GM19240 (cell line): ENCODE measurements around the gene PCGF1.

ENCODE experiments used
- DNase-seq: peaks from one replicate; pipeline ENCODE4 v3.0.0; 2011; ENCODE audit warnings: low spot score; ENCODE audit not compliant: insufficient read length

PCGF1 gene

DNA sequence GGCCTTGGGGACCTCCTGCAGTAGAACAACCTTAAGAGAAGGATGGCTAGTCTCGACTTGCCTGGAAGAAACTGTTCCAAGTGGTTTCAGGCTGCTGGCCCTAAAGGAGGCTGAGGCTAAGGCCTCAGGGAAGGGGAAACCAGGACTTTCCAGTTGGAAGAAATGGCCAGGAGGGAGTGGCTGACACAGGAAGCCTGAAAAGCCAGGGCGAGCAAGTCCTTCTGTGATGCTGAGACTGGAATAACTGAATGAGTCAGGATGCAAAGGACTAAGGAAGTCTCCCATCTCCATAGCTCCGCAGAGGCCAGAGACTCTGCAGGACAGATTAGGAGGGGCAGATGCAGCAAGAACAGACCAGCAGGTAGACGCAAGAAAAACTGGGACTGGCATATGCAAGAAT, 29.6 kb upstream of the PCGF1 start:
- DNase-seq = no peak

DNA sequence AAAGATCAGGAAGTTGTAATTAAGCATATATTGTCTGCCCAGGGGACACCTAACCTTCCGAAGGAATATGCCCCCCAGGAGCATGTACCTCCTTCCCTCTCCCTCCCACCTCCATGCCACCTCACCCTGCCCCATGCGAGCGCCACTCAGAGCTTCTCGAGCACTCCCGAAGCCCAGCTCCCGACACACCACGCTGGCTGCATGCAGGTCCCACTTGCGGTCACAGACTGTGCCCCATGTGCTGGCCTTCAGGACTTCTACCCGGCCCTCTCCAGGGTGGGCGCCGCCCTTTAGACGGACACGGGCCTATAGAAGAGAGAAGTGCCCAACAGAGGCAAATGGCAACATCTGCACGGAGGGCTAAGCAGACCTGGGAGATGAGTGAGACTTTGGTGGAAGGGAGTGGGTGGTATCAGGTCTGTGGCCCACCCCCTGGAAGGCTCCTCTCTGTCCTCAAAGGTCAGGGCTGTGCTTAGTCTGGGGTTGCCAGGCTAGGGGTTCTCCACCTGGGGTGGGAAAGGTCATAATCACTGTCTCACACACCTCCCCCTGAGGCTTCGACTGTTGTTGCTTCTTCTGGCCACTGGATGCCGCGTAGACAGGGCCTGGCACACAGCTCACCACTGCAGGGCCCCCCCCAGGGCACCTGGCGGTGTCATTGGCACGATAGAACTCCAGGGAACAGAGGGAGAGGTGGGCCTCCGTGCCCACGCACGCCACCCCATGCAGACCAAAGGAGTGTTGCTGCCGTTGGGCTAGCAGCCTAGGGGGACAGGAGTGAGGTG, 28.9 kb upstream of the PCGF1 start:
- no peak for DNase-seq

DNA sequence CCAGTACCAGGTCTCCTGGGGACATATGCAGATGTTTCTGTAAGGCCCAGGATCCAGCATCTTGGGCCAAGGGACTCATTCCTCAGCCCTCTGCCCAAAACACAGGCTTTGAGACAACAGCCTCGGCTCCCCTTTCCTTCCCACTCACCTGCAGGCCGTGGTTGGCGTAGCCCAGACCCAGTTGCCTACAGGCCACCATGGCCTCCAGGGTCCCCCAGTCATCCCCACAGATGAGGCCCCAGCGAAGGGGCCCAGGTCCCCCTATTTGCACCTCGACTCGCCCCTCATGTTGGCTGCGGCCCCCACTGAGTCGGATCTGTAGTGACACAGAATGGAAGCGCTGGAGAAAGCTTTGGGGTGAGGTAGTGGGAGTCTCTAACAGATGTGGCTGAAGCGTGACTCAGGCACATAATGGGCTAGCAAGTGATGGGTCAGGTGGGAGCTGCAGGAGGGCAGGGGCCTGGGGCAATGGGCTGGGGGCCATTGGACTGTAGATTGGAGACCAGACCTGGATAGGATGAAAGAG, 28.0 kb upstream of the PCGF1 start:
- DNase-seq = no peak

DNA sequence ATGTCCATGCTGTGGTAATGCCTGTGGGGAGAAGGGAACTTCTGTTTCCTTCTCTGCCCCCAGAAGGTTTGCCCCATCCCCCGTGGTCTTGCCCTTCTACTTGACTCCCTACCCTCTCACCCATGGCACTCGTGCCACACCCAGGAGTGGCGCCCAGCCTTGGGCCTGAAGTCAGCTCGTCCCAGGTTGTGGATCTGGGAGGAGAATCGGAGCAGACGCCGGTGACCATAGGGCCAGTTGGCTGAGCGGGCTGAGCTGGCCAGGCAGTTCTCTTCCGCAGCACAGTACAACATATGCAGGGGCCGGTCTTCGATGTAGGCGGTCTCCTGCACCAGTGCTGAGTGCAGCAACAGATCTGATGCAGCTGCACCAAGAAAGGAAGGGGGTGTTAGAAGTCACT, 26.9 kb upstream of the PCGF1 start:
- no peak for DNase-seq

DNA sequence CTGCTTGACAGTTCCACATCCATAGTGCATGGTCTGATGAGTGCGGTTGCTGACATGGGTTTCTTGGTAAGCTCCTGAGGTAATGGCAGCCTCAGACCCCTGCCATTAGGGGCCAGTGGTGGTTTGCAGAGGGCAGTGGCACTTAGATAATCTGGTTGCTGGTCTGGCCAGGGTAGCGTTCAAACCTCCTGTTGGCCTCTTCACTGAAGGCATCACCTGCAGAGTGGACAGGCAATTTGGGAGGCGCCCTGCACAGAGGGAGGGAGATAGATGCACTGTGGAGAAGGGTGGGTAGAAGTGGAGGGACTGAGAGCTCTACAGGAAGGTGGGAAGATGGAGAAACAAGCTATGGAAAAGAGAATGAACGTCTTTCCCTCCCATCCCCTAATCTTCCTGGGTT, 26.0 kb upstream of the PCGF1 start:
- DNase-seq = no peak

DNA sequence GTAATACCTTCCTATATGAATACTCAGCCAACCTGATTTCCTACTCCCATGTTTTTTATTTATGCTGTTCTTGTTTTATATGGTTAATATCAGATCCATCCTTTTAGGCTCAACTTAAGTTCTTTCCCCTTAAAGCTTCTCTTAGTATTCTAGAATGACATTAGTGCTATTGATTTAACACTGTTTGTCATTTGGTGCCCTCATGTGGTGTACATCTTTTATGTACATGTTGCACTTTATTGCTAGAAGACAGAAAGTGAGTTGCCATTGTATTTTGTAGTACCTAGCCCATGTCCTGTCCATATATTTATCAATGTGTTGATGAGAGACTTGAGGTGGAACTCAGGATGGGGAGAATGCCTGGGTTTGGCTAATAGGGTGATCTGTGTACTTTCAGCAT, 24.7 kb upstream of the PCGF1 start:
- DNase-seq = no peak

DNA sequence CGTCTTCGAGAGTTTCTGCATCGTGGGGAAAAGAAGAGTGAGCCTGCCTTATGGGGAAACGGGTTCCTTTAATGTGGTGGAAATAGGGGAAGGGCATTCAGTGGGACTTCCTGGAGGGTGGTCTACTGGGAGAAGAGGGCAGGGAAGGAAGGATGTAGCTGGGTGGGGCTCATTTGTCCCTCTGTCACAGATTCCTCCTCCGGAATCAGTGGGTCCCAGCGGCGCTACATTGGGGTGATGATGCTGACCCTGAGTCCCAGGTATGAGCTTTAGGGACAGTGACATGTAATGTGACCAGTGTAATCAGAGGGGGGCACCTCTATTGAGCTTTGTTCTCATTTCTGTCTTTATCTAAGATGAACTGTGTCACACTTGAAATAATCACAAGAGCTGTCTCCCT, 24.2 kb upstream of the PCGF1 start:
- DNase-seq = no peak

DNA sequence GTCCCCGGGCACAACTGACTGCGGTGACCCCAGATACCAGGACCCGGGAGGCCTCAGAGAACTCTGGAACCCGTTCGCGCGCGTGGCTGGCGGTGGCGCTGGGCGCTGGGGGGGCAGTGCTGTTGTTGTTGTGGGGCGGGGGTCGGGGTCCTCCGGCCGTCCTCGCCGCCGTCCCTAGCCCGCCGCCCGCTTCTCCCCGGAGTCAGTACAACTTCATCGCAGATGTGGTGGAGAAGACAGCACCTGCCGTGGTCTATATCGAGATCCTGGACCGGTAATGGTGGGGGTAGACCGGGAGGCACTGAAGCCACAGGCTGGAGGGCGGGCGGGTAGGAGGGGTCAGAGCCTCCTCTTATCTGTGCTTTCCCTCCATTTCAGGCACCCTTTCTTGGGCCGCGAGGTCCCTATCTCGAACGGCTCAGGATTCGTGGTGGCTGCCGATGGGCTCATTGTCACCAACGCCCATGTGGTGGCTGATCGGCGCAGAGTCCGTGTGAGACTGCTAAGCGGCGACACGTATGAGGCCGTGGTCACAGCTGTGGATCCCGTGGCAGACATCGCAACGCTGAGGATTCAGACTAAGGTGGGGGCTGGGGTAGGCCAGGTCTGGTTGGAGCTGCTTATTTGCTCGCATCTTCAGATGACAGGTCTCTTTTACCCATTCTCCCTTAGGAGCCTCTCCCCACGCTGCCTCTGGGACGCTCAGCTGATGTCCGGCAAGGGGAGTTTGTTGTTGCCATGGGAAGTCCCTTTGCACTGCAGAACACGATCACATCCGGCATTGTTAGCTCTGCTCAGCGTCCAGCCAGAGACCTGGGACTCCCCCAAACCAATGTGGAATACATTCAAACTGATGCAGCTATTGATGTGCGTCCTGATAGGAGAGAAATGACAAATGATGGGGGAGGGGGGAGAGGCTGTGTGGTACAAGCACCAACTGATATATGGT, 23.0 kb upstream of the PCGF1 start:
- peak; percentile 79 for DNase-seq

DNA sequence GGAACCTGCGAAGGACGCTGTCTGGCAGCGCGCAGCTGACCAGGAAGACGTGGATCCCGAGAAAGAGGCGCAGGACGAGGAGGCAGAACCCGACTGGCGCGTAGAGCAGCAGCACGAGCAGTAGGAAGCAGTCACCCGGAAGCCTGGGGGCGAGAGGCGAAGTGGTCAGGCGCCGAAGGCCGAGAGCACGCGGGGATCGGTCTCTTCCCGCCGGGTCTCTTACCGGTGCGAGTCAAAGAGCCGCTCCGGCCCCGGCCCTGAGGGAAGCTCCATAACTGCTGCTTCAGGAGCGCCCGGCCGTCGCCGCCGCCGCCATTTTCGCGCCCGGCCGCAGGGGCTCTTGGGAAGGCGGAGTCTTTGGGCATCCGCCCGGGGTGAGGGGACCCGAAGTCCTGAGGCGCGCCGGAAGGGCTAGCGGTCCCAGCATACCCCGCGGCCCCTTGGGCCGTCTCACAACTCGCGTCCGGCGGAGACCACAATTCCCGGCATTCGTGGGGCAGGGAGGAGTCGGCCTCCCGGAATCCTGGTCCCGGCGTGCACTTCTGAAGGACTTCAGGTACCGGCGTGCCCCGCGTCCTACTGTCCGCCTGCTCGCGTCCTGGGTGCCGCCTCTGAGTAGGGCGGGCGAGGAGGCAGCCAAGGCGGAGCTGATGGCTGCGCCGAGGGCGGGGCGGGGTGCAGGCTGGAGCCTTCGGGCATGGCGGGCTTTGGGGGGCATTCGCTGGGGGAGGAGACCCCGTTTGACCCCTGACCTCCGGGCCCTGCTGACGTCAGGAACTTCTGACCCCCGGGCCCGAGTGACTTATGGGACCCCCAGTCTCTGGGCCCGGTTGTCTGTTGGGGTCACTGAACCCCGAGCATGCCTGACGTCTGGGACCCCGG, 22.1 kb upstream of the PCGF1 start, which contains the start of the genes AUP1 and HTRA2:
TSS of gene AUP1 (minus strand) at position 350 of the 882 bp plus-strand sequence. CDS start at position 273, 77 bp downstream.
TSS of gene HTRA2 (plus strand) at position 577 of the 882 bp plus-strand sequence. CDS start at position 651, 74 bp downstream.
- DNase-seq = peak; percentile 96

DNA sequence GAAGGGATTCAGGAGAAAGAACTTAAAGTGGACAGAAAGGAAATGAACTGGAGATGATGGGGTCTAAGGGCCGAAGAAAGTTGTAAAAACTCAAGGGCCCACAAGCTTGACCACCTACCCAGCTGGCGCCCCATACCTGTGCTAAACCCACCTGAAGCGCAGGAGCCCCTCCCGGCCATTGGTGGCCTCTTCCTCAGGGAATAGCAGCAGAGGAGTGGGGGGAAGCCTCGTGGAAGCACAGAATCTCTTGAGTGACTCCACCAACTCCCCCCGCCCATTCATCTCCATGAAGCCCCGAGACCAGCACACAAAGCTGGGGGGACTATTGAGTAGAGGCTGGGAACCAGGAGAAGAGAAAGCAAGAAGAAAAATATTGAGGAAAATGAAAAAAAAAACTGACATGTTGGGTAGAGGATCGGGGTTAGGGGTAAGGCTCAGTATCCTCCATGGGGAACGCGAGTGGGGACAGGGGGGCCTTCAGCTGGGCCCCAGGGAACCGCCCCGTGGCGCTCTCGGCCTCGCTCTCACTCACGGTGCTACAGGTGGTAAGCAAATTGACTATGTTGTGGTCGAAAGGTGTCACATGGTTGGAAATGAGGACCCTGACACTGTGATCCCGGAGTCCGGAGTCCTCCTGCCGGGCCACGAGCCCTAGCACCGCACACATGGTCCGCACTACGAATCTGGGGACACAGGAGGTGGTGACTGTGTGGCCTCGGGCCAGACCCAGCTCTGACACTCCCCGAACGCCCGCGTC, 21.3 kb upstream of the PCGF1 start:
- DNase-seq = no peak

DNA sequence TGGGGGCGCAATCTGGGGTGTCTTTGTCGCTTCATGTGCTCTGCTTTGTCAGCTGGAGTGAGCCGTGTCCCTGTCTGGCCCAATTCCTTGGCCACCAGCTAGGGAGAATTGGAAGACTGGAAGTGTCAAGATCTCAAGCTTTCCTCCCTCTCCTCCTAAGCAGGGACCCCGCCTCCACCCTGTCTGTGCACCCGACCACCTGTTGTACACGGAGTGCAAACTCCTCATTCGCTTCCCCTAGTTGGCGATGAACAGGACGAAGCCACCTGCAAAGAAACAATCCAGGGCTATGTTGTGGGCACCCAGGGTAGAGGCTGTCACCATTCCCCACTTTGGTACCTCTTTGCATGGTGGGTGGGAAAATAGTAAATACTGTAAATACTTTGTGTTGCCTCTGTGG, 20.2 kb upstream of the PCGF1 start:
- DNase-seq = no peak

DNA sequence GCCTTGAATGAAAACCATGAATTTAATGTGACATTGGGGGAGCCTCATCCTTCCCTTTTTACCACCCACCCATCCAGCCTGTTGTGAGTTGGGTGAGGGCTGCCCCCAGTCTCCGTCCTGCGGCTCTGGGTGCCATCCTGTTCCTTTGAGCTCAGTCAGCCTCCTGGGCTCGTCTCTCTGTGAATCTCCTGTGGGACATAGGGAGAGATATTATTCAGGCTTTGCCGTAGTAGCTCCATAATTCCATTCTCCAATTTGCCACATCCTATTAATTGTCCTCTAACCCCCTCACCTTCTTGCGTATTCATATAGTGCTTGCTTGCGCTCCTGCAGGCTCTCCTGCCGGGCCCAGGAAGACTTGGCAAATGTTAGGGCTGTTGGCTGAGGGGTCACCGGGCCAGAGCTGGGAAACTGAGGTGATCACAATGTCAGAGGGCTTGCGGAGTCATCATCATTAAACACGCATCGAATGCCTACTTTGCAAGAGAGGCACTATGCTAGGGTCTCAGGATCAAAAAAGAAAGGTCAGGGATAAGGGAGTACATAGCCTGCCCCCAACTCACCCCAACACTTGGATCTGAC, 19.2 kb upstream of the PCGF1 start:
- no peak for DNase-seq

DNA sequence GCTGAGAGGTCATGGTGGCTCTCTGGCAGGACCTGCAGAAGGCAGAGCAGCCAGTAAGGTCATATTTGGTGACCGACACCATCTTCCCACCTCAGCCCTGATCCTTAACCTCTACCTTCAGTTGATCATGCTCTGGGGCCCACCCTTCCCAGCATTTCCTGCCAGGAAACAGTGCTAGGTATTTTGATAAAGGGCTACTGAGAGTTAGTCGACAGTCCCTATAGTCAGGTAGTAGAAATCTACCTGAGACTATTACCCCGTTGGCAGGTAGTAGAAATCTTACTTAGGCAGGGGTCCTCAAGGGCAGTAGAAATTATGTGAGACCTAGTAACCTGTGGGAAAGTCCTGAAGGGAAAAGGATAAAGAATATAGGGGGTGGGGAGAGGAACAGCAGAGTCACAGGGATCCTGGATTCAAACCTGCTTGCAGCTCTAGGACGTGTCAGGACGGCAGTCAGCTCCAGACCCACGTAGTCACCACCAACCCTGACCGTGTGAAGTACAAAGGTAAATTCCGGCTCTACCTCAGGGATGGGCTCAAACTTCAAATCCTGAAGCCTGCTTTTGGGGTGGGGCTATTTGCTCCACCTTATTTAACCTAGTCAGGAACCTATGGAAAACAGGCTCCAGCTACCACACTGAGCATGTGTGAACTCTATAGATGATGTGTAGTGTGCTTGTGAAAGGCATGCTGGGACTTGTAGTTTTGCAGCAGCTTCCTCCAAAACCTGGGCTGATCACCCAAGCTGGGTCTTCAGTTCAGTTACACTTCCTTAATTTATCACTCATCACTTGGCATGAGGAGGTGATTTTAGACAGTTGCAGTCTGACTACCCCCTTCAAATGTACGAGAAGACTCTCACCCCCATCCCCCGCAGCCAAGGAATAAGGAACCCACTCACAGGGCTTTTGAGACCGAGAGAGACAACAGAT, 18.5 kb upstream of the PCGF1 start, which contains the start of gene DQX1:
TSS of gene DQX1 (minus strand) at position 515 of the 932 bp plus-strand sequence. CDS start at position 13, 502 bp downstream.
- DNase-seq = no peak

DNA sequence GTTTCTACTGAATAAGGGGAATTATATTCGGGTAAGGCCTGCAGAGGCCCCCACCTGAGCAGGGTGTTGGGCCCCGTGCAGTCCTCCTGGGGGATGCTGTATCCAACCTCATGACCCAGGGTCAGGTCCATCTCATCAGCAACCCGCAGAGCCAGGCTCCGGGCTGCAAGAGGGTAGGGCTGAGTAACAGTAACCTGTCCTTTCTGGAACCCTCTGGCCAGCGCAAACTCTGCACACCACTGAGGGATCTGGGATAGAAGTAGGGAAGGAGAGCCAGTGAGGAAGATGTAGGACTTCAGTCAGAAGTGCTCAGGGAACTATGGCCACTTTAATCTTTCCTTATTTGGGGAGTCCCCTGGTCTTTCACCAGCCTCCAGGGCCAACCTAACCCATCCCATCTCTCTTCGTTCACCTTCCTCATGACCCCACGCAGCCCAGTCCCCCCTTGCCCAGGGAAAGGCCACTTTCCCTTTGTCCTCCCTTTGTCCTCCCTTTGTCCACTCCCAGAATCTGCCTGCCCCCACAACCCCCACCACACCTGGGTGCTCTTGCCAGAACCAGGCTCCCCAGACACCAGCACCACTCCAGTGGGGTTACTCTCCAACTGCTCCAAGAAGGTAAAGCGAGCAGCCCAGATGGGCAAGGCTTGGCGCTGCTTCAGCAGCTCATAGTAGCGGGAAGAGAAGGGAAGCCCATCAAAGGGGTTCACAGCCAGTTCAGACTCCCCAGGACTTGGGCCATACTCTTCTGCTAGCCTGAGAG, 17.6 kb upstream of the PCGF1 start:
- DNase-seq = no peak

DNA sequence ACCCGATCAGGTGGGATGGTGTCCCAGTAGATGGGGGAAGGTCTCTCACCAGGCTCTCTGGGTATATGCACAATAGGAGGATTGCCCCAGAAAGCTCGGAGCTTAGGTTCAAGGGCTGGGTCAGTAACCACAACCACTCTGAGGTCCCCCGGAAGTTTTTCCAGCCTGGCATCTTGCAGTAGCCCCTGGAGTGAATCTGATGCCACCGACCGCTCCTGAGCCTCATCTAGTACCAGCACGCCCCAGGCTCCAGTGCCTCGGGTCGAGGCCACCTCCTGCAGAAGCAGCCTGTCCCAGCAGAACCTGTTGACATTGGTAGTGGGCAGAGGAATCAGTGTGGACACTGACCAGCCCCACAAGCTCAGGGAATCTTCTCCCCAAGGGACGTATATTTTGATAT, 16.5 kb upstream of the PCGF1 start:
- DNase-seq = no peak

DNA sequence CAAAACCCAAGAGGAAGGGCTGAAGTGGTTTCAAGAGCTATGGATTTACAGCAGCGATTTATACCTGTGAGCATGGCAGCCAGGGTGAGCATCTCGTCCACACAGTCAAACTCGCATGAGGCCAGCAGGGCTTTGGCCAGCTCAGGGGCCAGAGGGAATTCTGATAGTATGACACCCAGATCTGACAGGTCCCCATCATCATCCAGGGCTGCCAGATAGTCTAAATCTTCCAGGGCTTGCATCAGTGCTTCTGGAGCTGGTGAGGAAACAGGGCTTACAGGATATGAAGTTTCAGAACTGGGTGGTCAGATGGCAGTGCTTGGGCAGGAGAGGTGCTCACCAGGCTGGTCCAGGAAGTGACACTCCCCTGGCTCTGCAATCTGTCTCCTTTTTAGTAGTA, 15.0 kb upstream of the PCGF1 start:
- DNase-seq = no peak

DNA sequence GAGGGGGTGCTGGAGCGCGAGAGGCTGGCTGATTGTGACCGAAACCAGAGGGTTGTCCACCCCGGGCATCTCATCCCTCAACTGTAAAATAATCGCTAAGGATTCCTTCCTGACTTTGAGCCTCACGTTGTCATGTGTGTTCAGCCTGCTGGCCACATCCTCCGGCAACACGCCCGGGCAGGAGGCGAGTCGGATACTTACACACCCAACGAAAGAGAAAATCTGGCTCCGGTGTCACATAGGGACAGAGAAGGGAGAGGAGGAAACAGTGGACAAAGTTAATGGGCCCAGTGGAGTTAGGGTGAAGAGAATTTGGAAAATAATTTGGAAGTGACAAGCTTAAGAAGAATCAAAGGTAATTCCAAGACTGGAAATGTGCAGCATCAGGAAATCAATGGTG, 9.2 kb upstream of the PCGF1 start:
- no peak for DNase-seq
